ENCODE results near the gene FLT1.

FLT1 gene

GRCh38 chr13:28526876-28527275, 31.9 kb upstream of the FLT1 start:
- DNase-seq: no peak

- no peak for DNase-seq
Observed at GRCh38 chr13:28522871-28523270, 27.9 kb upstream of the FLT1 start.

GRCh38 chr13:28513745-28514144, 18.8 kb upstream of the FLT1 start:
- DNase-seq: no peak

- no peak for DNase-seq
Observed at GRCh38 chr13:28510542-28510941, 15.6 kb upstream of the FLT1 start.

GRCh38 chr13:28510066-28510465, 15.1 kb upstream of the FLT1 start:
- no peak for DNase-seq

- DNase-seq: no peak
Observed at GRCh38 chr13:28505543-28506135, 10.7 kb upstream of the FLT1 start.

- DNase-seq: no peak
Observed at GRCh38 chr13:28503182-28503967, 8.4 kb upstream of the FLT1 start.

- no peak for DNase-seq
Observed at GRCh38 chr13:28501547-28501946, 6.6 kb upstream of the FLT1 start.

GRCh38 chr13:28499609-28500008, 4.7 kb upstream of the FLT1 start:
- DNase-seq: no peak

GRCh38 chr13:28498481-28499115, 3.7 kb upstream of the FLT1 start:
- DNase-seq: no peak

GRCh38 chr13:28497143-28497876, 2.4 kb upstream of the FLT1 start:
- DNase-seq: no peak

- no peak for DNase-seq
Observed at GRCh38 chr13:28496188-28496564, 1.2 kb upstream of the FLT1 start.

GRCh38 chr13:28495538-28496187, 735 bp upstream of the FLT1 start:
- DNase-seq: no peak

- no peak for DNase-seq
Observed at GRCh38 chr13:28494504-28494777, 487 bp downstream of the FLT1 start.

GRCh38 chr13:28493740-28494503, 1.0 kb downstream of the FLT1 start:
- DNase-seq: no peak

- DNase-seq: no peak
Observed at GRCh38 chr13:28492569-28493367, 2.2 kb downstream of the FLT1 start.

GRCh38 chr13:28490061-28490460, 4.9 kb downstream of the FLT1 start:
- DNase-seq: no peak

- DNase-seq: no peak
Observed at GRCh38 chr13:28489524-28489931, 5.4 kb downstream of the FLT1 start.

GRCh38 chr13:28488376-28489005, 6.4 kb downstream of the FLT1 start:
- DNase-seq: no peak

- no peak for DNase-seq
Observed at GRCh38 chr13:28485996-28486543, 8.9 kb downstream of the FLT1 start.

- DNase-seq: no peak
Observed at GRCh38 chr13:28485551-28485950, 9.4 kb downstream of the FLT1 start.
